ENCODE results near the gene PCED1B. TPM values are rescaled to one million over a fixed set of nuclear protein-coding genes. Genes with fewer than 3 reads are reported as not detected.

Gene PCED1B
- polyA plus RNA-seq, 1 donor (not counting 4 experiments of a cell fraction or from before 2014, with no cell fraction given): 3.2 TPM

DNA sequence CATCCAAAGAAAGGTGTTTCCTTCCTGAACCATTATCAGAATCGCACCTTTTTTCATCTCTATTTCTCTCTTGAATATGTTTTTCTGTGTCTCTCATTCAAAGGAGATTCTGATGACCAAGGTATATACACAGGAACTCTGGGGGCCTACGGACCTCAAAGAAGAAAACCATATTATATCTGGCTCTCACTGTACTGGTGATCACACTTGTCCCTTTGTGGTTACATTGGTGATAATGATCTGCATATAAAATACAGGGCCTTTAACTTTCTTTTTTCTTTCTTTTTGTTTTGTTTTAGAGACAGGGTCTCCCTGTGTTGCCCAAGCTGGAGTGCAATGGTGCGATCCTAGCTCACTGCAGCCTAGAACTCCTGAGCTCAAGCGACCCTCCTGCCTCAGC is 185.5 kb downstream of the PCED1B start:
- no peak for FAIRE-seq
- H2AFZ ChIP-seq (ENCODE audit: control insufficient read depth, low read length): no peak overlapping the region
- TF ChIP-seq EZH2 (IDR thresholded peaks at IDR 0.05; ENCODE audit: low read length) (no peak), CTCF (optimal IDR thresholded peaks at IDR 0.05 in 1 of 3, IDR thresholded peaks at IDR 0.05 in 1 of 3, conservative IDR thresholded peaks at IDR 0.05 in 1 of 3; ENCODE audit: extremely low read depth in 1 of 3, insufficient read depth in 2 of 3, low read length in 3 of 3) (no peak)
- H3K9me1 ChIP-seq (ENCODE audit: control insufficient read depth, extremely low read depth, insufficient read depth, low read length): no peaks in the 10 kb centered on the region
- H3K27ac ChIP-seq (ENCODE audit: control insufficient read depth, insufficient read depth, low read length): no peak overlapping the region
- H3K27me3 ChIP-seq (ENCODE audit: control insufficient read depth, extremely low read depth, insufficient read depth, low read length): no peaks in the 10 kb centered on the region
- no peaks in the 10 kb centered on the region for H3K79me2 ChIP-seq (ENCODE audit: control insufficient read depth, insufficient read depth, low read length)
- H3K36me3 ChIP-seq (ENCODE audit: control insufficient read depth in 2 of 2, extremely low read depth in 1 of 2, insufficient read depth in 2 of 2, low read length in 2 of 2): no peaks in the 10 kb centered on the region
- H3K4me3 ChIP-seq (ENCODE audit: control insufficient read depth in 2 of 3, extremely low read depth in 1 of 3, insufficient read depth in 2 of 3, low read depth in 1 of 3, low read length in 3 of 3): no peak overlapping the region
- no peak for DNase-seq (ENCODE audit: low read depth, low spot score)
- no peak overlapping the region for H3K9ac ChIP-seq (ENCODE audit: control insufficient read depth, extremely low read depth, insufficient read depth, low read length)
- no peaks in the 10 kb centered on the region for H4K20me1 ChIP-seq (ENCODE audit: control insufficient read depth, extremely low read depth, insufficient read depth, low read length)
- no peaks in the 10 kb centered on the region for H3K9me3 ChIP-seq (ENCODE audit: control insufficient read depth, low read depth, low read length)
- H3K4me1 ChIP-seq (ENCODE audit: control insufficient read depth, extremely low read depth, insufficient read depth, low read length): peaks cover 31% of the 10 kb centered on the region
- no peak overlapping the region for H3K4me2 ChIP-seq (ENCODE audit: control insufficient read depth, extremely low read depth, insufficient read depth, low read depth, low read length)
- dilution Hi-C loops (cut with MboI; ENCODE audit: extremely low pct_ligation_motif_present, low sequenced_read_pairs): no loop called here

GRCh38 chr12:47265391-47265790 is 186.0 kb downstream of the PCED1B start:
- dilution Hi-C loops (cut with MboI; ENCODE audit: extremely low pct_ligation_motif_present, low sequenced_read_pairs): no loop called here
- Histone ChIP-seq H3K9me3 (ENCODE audit: control insufficient read depth, low read depth, low read length) (no peaks in the 10 kb centered on the region), H2AFZ (ENCODE audit: control insufficient read depth, low read length) (no peak overlapping the region), H3K36me3 (ENCODE audit: control insufficient read depth in 2 of 2, extremely low read depth in 1 of 2, insufficient read depth in 2 of 2, low read length in 2 of 2) (no peaks in the 10 kb centered on the region), H3K27me3 (ENCODE audit: control insufficient read depth, extremely low read depth, insufficient read depth, low read length) (no peaks in the 10 kb centered on the region), H3K4me2 (ENCODE audit: control insufficient read depth, extremely low read depth, insufficient read depth, low read depth, low read length) (no peak overlapping the region), H3K9ac (ENCODE audit: control insufficient read depth, extremely low read depth, insufficient read depth, low read length) (no peak overlapping the region), H3K4me3 (ENCODE audit: control insufficient read depth in 2 of 3, extremely low read depth in 1 of 3, insufficient read depth in 2 of 3, low read depth in 1 of 3, low read length in 3 of 3) (no peak overlapping the region), H4K20me1 (ENCODE audit: control insufficient read depth, extremely low read depth, insufficient read depth, low read length) (no peaks in the 10 kb centered on the region), H3K79me2 (ENCODE audit: control insufficient read depth, insufficient read depth, low read length) (no peaks in the 10 kb centered on the region), H3K9me1 (ENCODE audit: control insufficient read depth, extremely low read depth, insufficient read depth, low read length) (no peaks in the 10 kb centered on the region), H3K4me1 (ENCODE audit: control insufficient read depth, extremely low read depth, insufficient read depth, low read length) (peaks cover 35% of the 10 kb centered on the region), H3K27ac (ENCODE audit: control insufficient read depth, insufficient read depth, low read length) (no peak overlapping the region)
- FAIRE-seq (no peak), DNase-seq (ENCODE audit: low read depth, low spot score) (no peak)
- TF ChIP-seq EZH2 (IDR thresholded peaks at IDR 0.05; ENCODE audit: low read length) (no peak), CTCF (optimal IDR thresholded peaks at IDR 0.05 in 1 of 3, IDR thresholded peaks at IDR 0.05 in 1 of 3, conservative IDR thresholded peaks at IDR 0.05 in 1 of 3; ENCODE audit: extremely low read depth in 1 of 3, insufficient read depth in 2 of 3, low read length in 3 of 3) (no peak)

Measured in keratinocyte (primary cell).